ENCODE results near the gene KIR3DL3.

- TF ChIP-seq, protein P1, sequence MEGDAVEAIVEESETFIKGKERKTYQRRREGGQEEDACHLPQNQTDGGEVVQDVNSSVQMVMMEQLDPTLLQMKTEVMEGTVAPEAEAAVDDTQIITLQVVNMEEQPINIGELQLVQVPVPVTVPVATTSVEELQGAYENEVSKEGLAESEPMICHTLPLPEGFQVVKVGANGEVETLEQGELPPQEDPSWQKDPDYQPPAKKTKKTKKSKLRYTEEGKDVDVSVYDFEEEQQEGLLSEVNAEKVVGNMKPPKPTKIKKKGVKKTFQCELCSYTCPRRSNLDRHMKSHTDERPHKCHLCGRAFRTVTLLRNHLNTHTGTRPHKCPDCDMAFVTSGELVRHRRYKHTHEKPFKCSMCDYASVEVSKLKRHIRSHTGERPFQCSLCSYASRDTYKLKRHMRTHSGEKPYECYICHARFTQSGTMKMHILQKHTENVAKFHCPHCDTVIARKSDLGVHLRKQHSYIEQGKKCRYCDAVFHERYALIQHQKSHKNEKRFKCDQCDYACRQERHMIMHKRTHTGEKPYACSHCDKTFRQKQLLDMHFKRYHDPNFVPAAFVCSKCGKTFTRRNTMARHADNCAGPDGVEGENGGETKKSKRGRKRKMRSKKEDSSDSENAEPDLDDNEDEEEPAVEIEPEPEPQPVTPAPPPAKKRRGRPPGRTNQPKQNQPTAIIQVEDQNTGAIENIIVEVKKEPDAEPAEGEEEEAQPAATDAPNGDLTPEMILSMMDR (IDR thresholded peaks at IDR 0.05) = no peak
- no peak for TF ChIP-seq EP300 (IDR thresholded peaks at IDR 0.05)
- TF ChIP-seq POLR2A (IDR thresholded peaks at IDR 0.05) = no peak
Measured at GRCh38 chr19:54727562-54727961, 3.3 kb downstream of the KIR3DL3 start.

All from stomach (tissue), 4 donors.